CD4-positive, alpha-beta T cell treated with Interferon alpha-2 for 1 hour (primary cell): ENCODE results near the gene HIPK2.
A peak's percentile ranks its signal among the peaks of the same experiment; 100 is the strongest.
"Not testable (repeated sequence)": the region's sequence is repeated elsewhere in the genome, so short reads cannot be mapped to it uniquely, and the experiment has no call there.

Experiments used
- DNase-seq, 2 donors: peaks; one replicate each; pipeline ENCODE4 v3.0.0-alpha.2; 2020 to 2022

Gene HIPK2

GRCh38 chr7:139692723-139693122 is 85.1 kb downstream of the HIPK2 start:
- no peak for DNase-seq

GRCh38 chr7:139691253-139691781 is 86.5 kb downstream of the HIPK2 start:
- DNase-seq: no peak

GRCh38 chr7:139687980-139688632 is 89.7 kb downstream of the HIPK2 start:
- DNase-seq: no peak

GRCh38 chr7:139687211-139687954 is 90.4 kb downstream of the HIPK2 start:
- no peak for DNase-seq

- no peak for DNase-seq
Observed at GRCh38 chr7:139683137-139683921, 94.5 kb downstream of the HIPK2 start.

- peak in 1 of 2 donors; percentile 28 for DNase-seq
Observed at GRCh38 chr7:139682136-139683013, 95.4 kb downstream of the HIPK2 start.

- no peak for DNase-seq
Observed at GRCh38 chr7:139681812-139682135, 96.0 kb downstream of the HIPK2 start.

- DNase-seq: no peak
Observed at GRCh38 chr7:139681463-139681755, 96.4 kb downstream of the HIPK2 start.

GRCh38 chr7:139680676-139681462 is 96.9 kb downstream of the HIPK2 start:
- peak; percentile 10 to 64 for DNase-seq

GRCh38 chr7:139679731-139680594 is 97.8 kb downstream of the HIPK2 start:
- no peak for DNase-seq

GRCh38 chr7:139676390-139676789 is 101.4 kb downstream of the HIPK2 start:
- no peak for DNase-seq

- no peak for DNase-seq
Observed at GRCh38 chr7:139675127-139676125, 102.4 kb downstream of the HIPK2 start.

GRCh38 chr7:139674752-139675126 is 103.1 kb downstream of the HIPK2 start:
- DNase-seq: no peak

- DNase-seq: no peak
Observed at GRCh38 chr7:139674341-139674740, 103.5 kb downstream of the HIPK2 start.

- no peak for DNase-seq
Observed at GRCh38 chr7:139673762-139674161, 104.0 kb downstream of the HIPK2 start.

GRCh38 chr7:139673230-139673629 is 104.6 kb downstream of the HIPK2 start:
- DNase-seq: peak in 1 of 2 donors; percentile 16

GRCh38 chr7:139671967-139672366 is 105.8 kb downstream of the HIPK2 start:
- DNase-seq: no peak

GRCh38 chr7:139670662-139671061 is 107.1 kb downstream of the HIPK2 start:
- not testable (repeated sequence) for DNase-seq
